SKM-1 (cell line): ENCODE data around the gene NEK11.
"Not testable (repeated sequence)": the region's sequence is repeated elsewhere in the genome, so short reads cannot be mapped to it uniquely, and the experiment has no call there.

ENCODE experiments used
- DNase-seq: peaks from one replicate; lab custom pipeline; 2025; ENCODE audit not compliant: unreplicated experiment; lab: John Stamatoyannopoulos, UW

The NEK11 gene

DNA sequence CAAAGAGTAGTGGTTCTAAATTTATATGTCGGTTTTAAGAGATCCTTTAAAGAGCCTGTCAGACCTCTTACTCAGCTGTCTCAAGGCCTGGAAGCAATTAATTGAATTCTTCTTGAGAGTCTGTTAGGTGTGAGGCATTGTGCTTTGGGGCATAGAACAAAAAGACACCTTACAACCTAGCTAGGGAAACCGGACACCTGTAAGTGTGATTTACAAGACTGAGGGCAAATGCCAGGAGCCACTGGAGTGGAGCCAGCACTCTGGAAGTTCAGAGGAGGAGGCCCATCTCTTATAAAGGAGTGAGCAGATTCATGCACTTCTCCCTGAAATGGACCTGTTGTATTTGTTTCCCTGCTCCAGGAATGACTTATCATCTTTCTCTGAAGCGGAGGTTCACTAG, 257.2 kb downstream of the NEK11 start:
- DNase-seq, result no peak

DNA sequence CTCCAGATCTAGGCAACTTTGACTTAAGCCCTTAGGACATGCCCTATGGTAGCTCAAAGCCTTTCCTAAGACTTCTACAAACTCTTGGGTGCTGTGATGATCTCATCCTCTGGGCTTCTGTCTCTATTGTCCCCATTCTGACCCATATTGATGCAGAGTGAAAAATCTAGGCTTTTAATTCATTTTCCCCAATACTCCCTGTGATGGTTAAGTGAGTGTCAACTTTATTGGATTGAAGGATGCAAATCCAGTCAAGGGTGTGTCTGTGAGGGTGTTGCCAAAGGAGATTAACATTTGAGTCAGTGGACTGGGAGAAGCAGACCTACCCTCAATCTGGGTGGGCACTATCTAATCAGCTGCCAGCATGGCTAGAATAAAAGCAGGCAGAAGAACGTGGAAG, 257.6 kb downstream of the NEK11 start:
- no peak for DNase-seq

- no peak for DNase-seq
These were observed 258.8 kb downstream of the NEK11 start for GRCh38 chr3:131285456-131285855.

DNA sequence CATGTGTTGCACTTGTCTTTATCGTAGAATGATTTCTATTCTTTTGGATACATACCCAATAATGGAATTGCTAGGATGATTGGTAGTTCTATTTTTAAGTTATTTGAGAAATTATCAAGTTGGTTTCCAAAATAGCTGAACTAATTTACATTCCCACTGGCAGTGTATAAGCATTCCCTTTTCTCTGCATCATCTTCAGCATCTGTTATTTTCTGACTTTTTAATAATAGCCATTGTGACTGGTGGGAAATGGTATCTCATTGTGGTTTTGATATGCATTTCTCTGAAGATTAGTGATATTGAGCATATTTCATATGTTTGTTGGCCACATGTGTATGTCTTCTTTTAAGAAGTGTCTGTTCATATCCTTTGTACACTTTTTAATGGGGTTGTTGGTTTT, 273.2 kb downstream of the NEK11 start:
- DNase-seq, result no peak

DNA sequence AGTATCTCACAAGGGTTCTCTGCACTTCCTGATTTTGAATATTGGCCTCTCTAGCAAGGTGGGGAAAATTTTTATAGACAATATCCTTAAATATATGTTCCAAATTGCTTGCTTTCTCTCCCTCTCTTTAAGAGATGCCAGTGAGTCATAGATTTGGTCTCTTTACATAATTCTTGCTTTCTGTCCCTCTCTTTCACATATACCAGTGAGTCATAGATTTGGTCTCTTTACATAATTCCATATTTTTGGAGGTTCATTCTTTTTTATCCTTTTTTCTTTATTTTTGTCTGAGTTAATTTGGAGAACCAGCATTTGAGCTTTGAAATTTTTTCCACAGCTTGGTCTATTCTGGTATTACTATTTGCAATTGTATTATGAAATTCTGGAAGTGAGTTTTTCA, 277.2 kb downstream of the NEK11 start:
- no peak for DNase-seq

DNA sequence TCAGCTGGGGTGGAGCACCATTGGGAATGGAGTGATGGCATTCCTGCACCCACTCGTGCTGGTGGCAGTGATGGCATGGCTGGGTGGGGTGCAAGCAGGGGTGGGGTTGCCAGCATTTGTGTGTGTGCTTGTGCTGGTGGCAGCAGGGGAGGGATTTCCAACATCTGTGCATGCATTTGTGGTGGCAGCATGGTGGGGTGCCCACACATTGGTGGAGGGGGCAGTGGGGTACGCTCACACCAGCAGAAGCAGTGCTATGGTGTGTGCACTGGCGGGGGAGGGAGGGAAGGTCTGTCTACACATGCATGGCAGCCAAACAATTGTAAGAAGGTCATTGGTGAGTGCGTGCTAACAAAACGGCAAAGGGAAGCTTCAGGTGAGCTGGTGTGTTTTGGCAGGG, 278.2 kb downstream of the NEK11 start:
- DNase-seq, result no peak

DNA sequence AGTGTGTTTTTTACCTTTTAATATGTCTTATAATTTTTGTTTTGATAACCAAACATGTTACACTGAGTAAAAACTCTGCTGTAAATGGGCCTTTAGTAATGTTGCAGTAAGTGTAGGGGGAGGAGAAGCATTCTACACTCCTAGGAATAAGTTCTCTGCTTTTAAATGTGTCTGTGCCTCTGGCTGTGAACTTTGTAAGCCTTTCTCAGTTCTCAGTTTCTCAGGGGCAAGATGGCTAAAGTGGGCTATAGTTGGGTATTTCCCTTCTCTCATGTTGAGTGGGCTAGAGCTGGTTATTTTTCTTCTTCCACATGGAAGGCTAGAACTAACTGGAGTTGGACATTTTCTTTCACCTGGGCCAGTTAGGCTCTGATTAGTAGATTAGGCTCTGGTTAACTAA, 279.6 kb downstream of the NEK11 start:
- DNase-seq, result no peak

DNA sequence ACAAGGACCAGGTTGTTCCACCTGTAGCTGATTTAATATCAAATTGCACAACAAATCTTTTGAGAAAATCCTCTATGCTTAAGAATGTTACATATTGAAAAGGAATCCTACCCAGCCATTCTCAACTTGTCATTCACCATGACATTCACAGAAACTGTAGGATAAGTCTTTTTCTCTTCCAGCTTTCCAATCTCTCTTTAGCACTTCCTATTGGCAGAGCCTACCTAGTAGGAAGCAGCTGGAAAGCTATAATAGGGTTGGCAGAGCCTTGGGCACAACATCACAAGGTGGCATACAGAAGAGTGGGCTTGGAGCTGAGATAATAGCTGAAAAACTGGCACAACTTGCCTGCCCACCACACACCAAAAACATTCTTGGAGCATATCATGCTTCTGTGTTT, 287.6 kb downstream of the NEK11 start:
- DNase-seq, result no peak

DNA sequence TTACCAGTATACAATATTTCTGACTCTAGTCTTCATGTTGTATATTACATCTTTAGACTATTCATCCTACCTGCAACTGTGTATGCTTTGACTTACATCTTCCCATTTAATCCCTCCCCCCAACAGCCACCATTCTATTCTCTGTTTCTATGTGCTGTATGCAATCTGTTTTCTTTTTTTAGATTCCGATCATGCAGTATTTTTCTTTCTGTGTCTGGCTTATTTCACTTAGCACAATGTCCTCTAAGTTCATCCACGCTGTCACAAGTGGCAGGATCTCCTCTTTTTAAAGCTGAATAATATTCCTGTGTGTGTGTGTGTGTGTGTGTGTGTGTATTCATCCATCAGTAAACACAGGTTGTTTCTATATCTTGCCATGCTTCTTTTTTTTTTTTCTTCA, 288.5 kb downstream of the NEK11 start:
- DNase-seq, result no peak

DNA sequence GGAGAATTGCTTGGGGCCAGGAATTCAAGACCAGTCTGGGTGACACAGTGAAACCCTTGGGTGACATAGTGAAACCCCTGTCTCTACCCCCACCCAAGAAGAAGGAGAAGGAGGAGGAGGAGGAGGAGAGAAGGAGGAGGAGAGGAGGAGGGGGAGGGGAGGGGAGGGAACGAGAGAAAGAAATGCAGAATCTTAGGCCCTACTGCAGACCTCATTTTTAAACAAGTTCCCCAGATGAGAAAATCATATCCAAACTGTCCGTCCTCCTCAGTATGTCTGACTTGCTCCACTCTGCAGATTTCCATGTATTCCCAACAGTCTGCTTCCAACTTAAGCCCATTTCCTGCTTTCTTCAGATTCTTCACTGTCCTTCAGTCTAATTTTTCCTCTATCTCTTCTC, 291.0 kb downstream of the NEK11 start:
- no peak for DNase-seq

DNA sequence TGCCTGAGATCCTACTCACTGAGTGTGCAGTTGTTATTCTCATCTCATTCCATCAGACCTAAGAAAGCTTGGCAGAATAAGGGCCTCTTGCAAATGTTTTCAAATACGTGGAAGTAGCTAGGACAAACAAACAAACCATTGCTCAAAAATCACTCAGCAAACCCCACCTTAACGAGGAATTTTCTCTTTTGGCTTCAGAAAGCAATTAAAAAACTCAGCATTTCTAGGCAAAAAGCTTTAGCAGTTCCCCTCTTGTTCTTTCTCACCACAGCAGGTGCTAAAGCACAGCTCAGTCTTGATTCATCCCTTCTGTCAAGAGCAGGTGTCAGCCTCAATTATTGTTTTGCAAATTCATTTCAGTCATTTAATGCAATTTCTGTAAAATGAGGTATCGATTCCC, 296.3 kb downstream of the NEK11 start:
- no peak for DNase-seq

DNA sequence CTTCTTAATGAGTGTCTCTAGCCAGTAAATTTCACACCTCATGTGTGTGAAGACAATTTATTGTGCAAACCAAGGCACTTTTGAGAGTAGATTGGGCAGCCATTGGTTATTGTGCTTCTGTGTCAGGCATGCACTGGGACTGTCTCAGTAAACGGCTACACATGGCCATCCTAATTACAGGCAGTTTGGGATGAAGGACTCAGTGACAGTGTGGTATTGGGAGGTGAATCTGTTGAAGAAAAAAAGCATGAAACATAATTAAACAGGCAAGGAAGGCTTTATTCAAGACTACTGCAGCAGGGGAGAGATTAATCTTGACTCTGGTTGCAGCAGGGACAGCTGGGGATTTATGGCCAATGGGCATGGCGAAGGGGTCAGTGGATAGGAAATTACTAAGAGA, 297.1 kb downstream of the NEK11 start:
- DNase-seq, result no peak

DNA sequence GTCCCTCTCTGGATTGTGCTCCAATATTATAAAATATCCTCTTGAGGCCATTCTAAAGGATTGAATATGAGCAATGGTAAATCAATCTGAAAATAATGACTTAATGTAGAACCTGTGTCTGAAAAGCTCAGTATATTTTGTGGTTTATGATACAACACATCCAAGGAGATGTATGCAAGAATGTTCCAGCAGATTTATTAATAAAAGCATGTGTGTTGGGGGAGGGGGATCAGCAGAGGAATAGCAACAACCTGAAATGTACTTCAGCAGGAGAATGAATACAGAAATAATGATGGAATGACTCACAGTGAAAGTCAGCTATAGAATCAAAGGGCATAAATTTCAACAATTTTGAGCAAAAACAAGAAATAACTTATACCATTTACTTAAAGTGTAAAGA, 298.2 kb downstream of the NEK11 start:
- no peak for DNase-seq

DNA sequence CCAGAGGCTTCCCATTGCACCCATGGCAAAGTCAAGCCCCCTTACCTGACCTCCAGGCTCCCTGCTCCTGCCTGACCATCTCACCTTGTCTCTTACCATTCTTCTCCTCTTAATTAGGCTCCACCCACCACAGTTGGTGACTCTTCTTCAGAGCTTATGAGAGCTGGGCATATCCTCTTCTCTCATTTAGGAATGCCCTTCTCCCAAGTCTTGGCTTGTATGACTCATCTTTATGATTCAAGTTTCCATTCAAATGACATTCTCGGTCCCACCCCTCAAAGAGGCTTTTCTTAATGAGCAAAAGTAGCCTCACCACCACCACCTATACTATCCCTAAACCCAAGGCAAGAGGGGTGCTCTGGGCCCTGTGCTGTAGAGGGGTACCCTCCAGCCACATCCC, 299.6 kb downstream of the NEK11 start:
- DNase-seq, result no peak

DNA sequence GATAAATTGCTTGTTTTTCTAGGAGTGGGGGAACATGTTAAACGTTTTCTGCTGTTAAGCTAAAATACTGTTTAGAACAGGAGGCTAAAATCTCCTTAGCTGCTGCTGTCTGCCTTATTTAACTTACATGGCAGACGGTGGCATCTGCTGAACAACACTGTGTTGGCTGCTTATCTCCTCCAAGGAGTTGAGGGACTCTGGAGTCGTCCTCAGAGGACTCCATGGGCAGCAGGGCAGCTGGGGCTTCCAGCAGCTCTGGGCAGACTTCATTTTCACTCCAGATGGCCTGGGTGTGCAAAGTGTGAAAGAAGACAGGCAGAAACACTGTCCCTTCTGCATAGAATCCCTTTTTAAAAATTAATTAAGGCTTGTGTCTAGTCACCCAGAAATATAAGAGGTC, 302.0 kb downstream of the NEK11 start:
- DNase-seq, result no peak

DNA sequence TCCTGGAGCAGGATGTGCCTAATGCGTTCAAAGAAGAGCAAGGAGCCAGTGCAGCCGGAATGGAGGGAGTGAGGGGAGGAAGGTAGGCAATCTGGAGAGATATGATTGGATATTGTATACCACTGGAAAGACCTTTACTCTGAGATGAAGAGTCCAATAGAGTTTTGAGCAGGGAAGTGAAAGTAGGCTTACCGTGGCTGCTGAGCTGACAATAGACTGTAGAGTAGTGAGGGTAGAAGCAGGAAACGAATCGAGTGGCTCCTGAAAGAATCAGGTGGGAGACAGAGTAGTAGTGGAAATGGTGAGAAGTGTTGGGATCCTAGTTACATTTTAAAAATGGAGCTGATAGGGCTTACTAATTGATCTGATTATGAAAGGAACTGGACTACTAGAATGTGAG, 303.1 kb downstream of the NEK11 start:
- DNase-seq, result no peak

GRCh38 chr3:131331456-131332085, 304.9 kb downstream of the NEK11 start:
- not testable (repeated sequence) for DNase-seq

DNA sequence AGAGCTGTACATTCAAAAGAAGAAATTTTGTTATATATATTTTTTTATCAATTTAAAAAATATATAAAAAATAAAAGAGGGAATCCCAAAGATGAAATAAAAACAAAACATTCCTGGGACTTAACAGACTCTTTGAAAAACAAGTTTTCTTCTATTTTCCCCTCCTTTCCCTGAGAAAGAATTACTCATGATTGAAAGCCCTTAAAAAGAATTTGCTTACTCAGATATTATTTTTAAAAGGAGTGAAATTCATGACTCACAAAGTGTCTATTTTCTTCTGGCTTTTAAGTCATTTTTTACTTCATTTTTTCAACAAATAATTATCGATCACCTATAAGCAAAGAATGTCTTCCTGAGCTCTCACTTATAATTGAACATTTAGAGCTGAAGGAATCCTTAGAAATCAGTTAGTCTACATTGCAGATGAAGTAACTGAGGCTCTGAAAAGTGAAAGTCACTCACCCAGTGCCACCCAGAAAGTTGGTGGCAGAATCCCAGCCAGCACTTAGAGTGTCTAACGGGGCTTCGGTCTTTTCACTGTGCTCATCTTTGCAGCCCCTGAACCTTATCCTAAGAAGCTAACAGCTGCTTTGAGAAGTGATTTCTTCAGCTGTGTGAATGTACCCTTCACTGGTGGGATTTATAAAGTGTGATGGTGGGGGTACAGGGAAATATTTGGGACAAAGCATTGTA, 312.4 kb downstream of the NEK11 start:
- DNase-seq, result no peak

DNA sequence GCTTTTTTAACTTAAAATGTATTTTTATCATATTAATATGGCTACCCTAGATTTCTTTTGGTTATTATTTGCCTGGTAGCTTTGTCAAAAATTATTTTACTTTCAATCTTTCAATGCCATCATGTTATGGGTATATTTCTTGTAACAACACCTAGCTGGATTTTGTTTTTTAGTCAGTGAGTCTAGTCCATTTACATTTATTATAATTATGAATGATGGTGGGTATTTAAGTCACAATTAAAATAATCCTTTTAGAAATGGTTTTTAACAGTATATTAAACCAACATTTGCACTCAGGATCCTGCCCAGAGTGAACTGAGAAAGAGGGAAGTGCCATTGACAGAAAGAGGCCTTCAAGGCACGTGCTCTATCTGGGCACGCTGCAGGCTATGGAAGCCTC, 315.1 kb downstream of the NEK11 start:
- DNase-seq, result no peak

DNA sequence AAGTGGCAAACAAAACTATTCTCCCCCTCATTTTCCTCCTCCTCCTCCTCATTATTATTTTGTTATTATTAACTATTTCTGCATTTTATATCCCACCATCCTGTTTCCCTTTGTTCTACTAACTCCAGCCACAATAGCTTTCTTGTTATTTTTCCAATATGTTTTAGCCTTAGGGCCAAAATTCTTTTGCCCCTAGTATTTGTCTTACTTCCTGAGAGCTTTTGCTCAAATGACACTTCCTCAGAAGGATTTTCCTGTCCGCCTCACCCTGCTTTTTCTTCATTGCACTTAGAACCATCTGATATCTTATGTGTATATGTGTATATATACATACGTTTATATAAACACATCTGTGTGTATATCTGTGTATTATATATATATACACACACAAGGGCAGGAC, 322.2 kb downstream of the NEK11 start:
- DNase-seq, result no peak

DNA sequence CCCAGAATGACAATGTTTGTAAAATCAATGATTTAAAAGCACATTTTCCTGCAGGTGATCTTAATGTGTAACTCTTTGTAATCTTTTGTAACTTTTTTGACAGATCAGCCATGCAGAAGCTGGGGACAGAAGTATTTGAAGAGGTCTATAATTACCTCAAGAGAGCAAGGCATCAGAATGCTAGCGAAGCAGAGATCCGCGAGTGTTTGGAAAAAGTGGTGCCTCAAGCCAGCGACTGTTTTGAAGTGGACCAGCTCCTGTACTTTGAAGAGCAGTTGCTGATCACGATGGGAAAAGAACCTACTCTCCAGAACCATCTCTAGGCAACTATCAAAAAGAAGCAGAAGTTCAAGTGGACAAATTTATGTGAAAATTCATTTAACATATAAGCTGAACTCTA, 322.8 kb downstream of the NEK11 start:
- DNase-seq, result no peak

GRCh38 chr3:131349946-131350347, 323.3 kb downstream of the NEK11 start:
- no peak for DNase-seq

DNA sequence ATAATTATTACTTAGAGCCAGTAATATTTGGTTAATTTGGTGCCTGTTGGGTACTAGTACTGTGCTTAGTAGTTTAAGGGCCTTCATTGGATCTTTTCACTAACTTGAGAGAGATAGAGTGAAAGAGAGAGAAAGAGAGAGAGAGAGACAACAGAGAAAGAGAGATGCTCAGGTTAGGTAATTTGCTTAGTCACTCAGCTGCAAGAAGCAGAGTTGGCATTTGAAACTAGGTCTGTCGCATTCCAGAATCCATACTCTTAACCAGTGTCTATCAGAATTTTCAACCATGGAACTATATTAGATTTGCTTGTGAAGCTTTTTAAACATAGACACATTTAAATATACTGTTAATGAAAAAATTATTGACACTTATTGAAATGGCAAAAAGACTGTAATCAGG, 323.8 kb downstream of the NEK11 start:
- DNase-seq, result no peak
